HEK293 (cell line): Measurements from ENCODE around the gene FZR1.
A peak's percentile ranks its signal among the peaks of the same experiment; 100 is the strongest.
"Not testable (repeated sequence)": the region's sequence is repeated elsewhere in the genome, so short reads cannot be mapped to it uniquely, and the experiment has no call there.

Experiments used
- CTCF ChIA-PET: fragments of 350-600 bp; formaldehyde crosslinking; extraction: SDS; loops from one replicate; lab custom pipeline; 2021; ENCODE audit warnings: antibody characterized with exemption; lab: Yijun Ruan, JAX
- POLR2A ChIA-PET: fragments of 300-600 bp; formaldehyde crosslinking; extraction: SDS; loops from one replicate; lab custom pipeline; 2020; ENCODE audit warnings: antibody characterized with exemption, inconsistent platforms; lab: Yijun Ruan, JAX
- H3K27ac ChIP-seq: fragments of 200-500 bp; sonication (Bioruptor generic); 2 replicates; pipeline ENCODE4 v1.5.1; 2014; ENCODE audit warnings: low read depth, low read length, control low read depth, inconsistent platforms; ENCODE audit errors: extremely low read depth
- H3K36me3 ChIP-seq, 2 experiments: fragments of 200-500 bp in 1 of 2; sonication (Bioruptor generic) in 1 of 2; 1 replicate in 1 of 2; 2 replicates in 1 of 2; pipeline ENCODE4 v1.5.1; 2014 to 2017; ENCODE audit warnings: inconsistent platforms in 2 of 2, low read length in 2 of 2; ENCODE audit not compliant: control insufficient read depth in 2 of 2, insufficient read depth in 1 of 2
- H3K4me1 ChIP-seq: fragments of 200-500 bp; sonication (Bioruptor generic); 2 replicates; pipeline ENCODE4 v1.5.1; 2014; ENCODE audit warnings: mild to moderate bottlenecking, low read length, inconsistent platforms; ENCODE audit not compliant: control insufficient read depth, insufficient read depth
- H3K4me3 ChIP-seq: 2 replicates; pipeline ENCODE4 v1.5.1; 2011; ENCODE audit warnings: low read depth, mild to moderate bottlenecking, control low read depth, low read length, moderate library complexity
- H3K9me3 ChIP-seq: fragments of 200-500 bp; sonication (Bioruptor generic); 2 replicates; pipeline ENCODE4 v1.5.1; 2014; ENCODE audit warnings: low read depth, low read length, inconsistent platforms; ENCODE audit not compliant: control insufficient read depth, insufficient read depth
- KLF1 ChIP-seq: fragments of 450-650 bp; formaldehyde crosslinking; IDR thresholded peaks from 2 replicates; pipeline ENCODE4 v1.5.1; 2016; ENCODE audit warnings: missing biosample characterization, missing genetic modification characterization
- KLF8 ChIP-seq: fragments of 450-650 bp; formaldehyde crosslinking; IDR thresholded peaks from 2 replicates; pipeline ENCODE4 v1.5.1; 2016; ENCODE audit warnings: missing biosample characterization, missing genetic modification characterization
- KLF9 ChIP-seq: fragments of 450-650 bp; formaldehyde crosslinking; IDR thresholded peaks from 2 replicates; pipeline ENCODE4 v1.5.1; 2016; ENCODE audit warnings: missing biosample characterization, missing genetic modification characterization, low read depth
- ZNF112 ChIP-seq: fragments of 450-650 bp; formaldehyde crosslinking; IDR thresholded peaks from 2 replicates; pipeline ENCODE4 v1.5.0; 2017; ENCODE audit warnings: missing biosample characterization, missing genetic modification characterization
- ZNF121 ChIP-seq: fragments of 450-650 bp; formaldehyde crosslinking; IDR thresholded peaks from 2 replicates; pipeline ENCODE4 v1.5.1; 2016; ENCODE audit warnings: missing biosample characterization, missing genetic modification characterization
- ZNF391 ChIP-seq: fragments of 450-650 bp; formaldehyde crosslinking; IDR thresholded peaks from 2 replicates; pipeline ENCODE4 v1.5.1; 2016; ENCODE audit warnings: low read depth, missing biosample characterization, missing genetic modification characterization, borderline replicate concordance
- TF ChIP-seq, protein P1 (sequence below): fragments of 450-650 bp; formaldehyde crosslinking; IDR thresholded peaks from 2 replicates; pipeline ENCODE4 v1.5.1; 2017; ENCODE audit warnings: missing biosample characterization, missing genetic modification characterization
- TF ChIP-seq, protein P2 (sequence below): fragments of 450-650 bp; formaldehyde crosslinking; IDR thresholded peaks from 2 replicates; pipeline ENCODE4 v1.5.1; 2017; ENCODE audit warnings: missing biosample characterization, missing genetic modification characterization
- TF ChIP-seq, protein P3 (sequence below): fragments of 450-650 bp; formaldehyde crosslinking; IDR thresholded peaks from 2 replicates; pipeline ENCODE4 v1.5.1; 2017; ENCODE audit warnings: missing biosample characterization, missing genetic modification characterization

FZR1 gene

DNA sequence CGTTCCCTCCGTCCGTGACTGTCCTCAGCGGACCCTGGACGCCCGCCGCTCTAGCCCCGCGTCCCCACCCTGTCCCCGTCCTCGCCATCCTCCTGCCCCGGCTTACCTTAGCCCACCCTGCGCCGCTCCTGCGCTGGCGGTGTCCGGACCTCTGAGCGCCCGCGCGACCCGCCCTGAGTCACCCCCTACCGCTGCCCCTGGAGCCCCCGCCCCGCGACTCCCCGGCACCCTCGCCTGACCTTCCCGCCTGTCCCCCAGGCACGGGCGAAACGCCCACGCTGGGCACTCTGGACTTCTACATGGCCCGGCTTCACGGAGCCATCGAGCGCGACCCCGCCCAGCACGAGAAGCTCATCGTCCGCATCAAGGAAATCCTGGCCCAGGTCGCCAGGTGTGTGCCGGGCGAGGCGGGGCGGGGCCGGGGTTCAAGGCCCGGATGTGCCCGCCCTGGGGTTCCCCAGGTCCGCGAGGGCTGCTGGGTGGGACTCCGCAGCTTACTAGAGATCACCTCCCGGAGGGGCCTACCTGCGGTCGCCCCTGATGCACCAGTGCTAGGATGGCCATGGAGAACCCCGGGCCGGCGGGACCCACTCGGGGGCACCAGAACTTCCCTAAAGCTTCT lies 71.7 kb downstream of the FZR1 start:
- TF ChIP-seq ZNF112 (tag by site-specific recombination) (no peak), KLF8 (tag by site-specific recombination) (peak; percentile 54; the same call in 1 of the 2 replicates), KLF1 (peak; percentile 40; the same call in 1 of the 2 replicates)
- Histone ChIP-seq H3K27ac (no peak overlapping the region), H3K4me3 (no peak overlapping the region), H3K4me1 (no peaks in the 10 kb centered on the region), H3K36me3 (peaks cover 9 to 19% of the 10 kb centered on the region in 2 experiments; a peak in 2 of 3 replicates), H3K9me3 (no peaks in the 10 kb centered on the region)
- CTCF ChIA-PET: no interaction called here
- POLR2A ChIA-PET: interaction anchor here (0.6 kb wide), 1 partner anchor 23 kb away, joined by 7 read pairs; no protein-coding TSS in a partner anchor

DNA sequence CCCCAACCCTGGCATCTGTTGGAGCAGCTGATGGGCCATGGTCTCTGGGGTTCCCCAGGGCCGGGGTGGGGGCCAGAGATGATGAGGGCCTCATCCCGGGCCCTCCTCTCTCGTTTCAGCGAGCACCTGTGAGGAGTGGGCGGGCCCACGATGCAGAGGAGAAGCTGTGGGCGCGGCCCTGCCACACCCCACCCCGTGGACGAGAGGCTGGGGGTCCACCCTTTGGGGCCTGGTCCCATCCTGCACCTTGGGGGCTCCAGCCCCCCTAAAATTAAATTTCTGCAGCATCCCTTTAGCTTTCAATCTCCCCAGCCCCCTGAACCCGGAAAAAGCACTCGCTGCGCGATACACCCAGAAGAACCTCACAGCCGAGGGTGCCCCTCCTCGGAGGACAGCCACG lies 72.3 kb downstream of the FZR1 start:
- no peak overlapping the region for H3K4me3 ChIP-seq
- no peaks in the 10 kb centered on the region for H3K4me1 ChIP-seq
- no peak overlapping the region for H3K27ac ChIP-seq
- peaks cover 9 to 19% of the 10 kb centered on the region in 2 experiments; a peak in 2 of 3 replicates for H3K36me3 ChIP-seq
- POLR2A ChIA-PET: interaction anchor here (0.6 kb wide), 2 partner anchors 23 to 63 kb away, joined by 4 to 7 read pairs; no protein-coding TSS in a partner anchor
- H3K9me3 ChIP-seq: no peaks in the 10 kb centered on the region
- CTCF ChIA-PET: no interaction called here
- no peak for TF ChIP-seq ZNF391 (tag by site-specific recombination)
- TF ChIP-seq, protein P1, sequence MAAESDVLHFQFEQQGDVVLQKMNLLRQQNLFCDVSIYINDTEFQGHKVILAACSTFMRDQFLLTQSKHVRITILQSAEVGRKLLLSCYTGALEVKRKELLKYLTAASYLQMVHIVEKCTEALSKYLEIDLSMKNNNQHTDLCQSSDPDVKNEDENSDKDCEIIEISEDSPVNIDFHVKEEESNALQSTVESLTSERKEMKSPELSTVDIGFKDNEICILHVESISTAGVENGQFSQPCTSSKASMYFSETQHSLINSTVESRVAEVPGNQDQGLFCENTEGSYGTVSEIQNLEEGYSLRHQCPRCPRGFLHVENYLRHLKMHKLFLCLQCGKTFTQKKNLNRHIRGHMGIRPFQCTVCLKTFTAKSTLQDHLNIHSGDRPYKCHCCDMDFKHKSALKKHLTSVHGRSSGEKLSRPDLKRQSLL (tag by site-specific recombination): no peak
- peak; percentile 37; the same call in 1 of the 2 replicates for TF ChIP-seq KLF9 (tag by site-specific recombination)
- peak; percentile 78 for TF ChIP-seq KLF1

DNA sequence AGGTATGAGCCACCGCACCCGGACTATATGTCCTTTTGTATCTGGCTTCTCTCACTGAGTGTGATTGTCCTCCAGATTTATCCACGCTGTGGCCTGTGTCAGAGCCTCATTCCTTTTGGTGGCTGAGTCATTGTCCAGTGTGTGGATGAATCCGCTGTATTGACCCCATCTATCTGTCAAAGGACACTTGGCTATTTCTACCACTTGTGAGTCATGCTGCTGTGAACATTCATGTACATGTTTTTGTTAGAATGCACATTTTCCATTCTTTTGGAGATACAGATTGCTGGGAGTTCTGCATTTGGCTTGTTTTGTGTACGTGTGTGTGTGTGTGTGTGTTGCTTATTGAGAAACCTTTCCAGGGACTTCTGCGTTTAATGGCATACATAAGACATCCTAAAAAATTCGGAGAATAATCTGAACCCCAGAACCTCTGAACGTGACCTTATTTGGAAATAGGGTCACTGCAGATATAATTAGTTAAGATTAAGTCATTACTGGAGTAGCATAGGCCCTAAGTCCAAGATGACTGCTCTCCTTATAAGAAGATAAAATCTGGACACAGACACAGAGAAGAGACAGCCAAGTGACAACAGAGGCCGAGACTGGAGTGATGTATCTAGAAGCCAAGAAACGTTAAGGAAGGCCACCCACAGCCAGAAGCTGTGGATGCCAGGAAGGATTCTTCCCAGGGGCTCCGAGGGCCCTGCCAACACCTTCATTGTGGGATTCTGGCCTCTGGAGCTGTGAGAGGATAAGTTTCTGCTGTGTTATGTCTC lies 74.2 kb downstream of the FZR1 start:
- TF ChIP-seq, protein P2, sequence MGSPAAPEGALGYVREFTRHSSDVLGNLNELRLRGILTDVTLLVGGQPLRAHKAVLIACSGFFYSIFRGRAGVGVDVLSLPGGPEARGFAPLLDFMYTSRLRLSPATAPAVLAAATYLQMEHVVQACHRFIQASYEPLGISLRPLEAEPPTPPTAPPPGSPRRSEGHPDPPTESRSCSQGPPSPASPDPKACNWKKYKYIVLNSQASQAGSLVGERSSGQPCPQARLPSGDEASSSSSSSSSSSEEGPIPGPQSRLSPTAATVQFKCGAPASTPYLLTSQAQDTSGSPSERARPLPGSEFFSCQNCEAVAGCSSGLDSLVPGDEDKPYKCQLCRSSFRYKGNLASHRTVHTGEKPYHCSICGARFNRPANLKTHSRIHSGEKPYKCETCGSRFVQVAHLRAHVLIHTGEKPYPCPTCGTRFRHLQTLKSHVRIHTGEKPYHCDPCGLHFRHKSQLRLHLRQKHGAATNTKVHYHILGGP (tag by site-specific recombination): no peak
- TF ChIP-seq, protein P1 (tag by site-specific recombination): no peak
- TF ChIP-seq, protein P3, sequence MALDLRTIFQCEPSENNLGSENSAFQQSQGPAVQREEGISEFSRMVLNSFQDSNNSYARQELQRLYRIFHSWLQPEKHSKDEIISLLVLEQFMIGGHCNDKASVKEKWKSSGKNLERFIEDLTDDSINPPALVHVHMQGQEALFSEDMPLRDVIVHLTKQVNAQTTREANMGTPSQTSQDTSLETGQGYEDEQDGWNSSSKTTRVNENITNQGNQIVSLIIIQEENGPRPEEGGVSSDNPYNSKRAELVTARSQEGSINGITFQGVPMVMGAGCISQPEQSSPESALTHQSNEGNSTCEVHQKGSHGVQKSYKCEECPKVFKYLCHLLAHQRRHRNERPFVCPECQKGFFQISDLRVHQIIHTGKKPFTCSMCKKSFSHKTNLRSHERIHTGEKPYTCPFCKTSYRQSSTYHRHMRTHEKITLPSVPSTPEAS (tag by site-specific recombination): peak; percentile 33; the same call in 1 of the 2 replicates
- ChIA-PET CTCF (interaction anchor here (0.7 kb wide), 1 partner anchor 188 kb away, joined by 3 read pairs; no protein-coding TSS in a partner anchor), POLR2A (interaction anchor here (0.7 kb wide), 1 partner anchor 47 kb away, joined by 5 read pairs; no protein-coding TSS in a partner anchor)
- no peak overlapping the region for H3K27ac ChIP-seq
- peaks cover 5 to 13% of the 10 kb centered on the region in 2 experiments; a peak in 2 of 3 replicates for H3K36me3 ChIP-seq
- H3K9me3 ChIP-seq: no peaks in the 10 kb centered on the region
- no peaks in the 10 kb centered on the region for H3K4me1 ChIP-seq
- H3K4me3 ChIP-seq: no peak overlapping the region

DNA sequence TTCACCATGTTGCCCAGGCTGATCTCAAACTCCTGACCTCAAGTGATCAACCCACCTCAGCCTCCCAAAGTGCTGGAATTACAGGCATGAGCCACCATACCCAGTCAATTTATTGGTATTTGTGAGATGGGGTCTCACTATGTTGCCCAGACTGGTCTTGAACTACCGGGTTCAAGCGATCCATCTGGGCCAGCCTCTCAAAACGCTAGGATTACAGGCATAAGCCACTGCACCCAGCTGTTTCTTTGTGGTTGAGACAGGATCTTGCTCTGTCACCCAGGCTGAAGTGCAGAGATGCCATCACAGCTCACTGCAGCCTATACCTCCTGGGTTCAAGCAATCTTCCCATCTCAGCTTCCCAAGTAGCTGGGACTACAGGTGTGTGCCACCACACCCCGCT lies 75.7 kb downstream of the FZR1 start:
- ChIA-PET CTCF (interaction anchor here (0.9 kb wide), 1 partner anchor 27 kb away, joined by 3 read pairs; no protein-coding TSS in a partner anchor), POLR2A (interaction anchor here (0.6 to 1.3 kb wide), 3 partner anchors 11 to 30 kb away, joined by 3 to 4 read pairs (median 3); no protein-coding TSS in a partner anchor)
- H3K4me1 ChIP-seq, H3K9me3 ChIP-seq, H3K4me3 ChIP-seq, H3K36me3 ChIP-seq, H3K27ac ChIP-seq: not testable (repeated sequence)
- peak; percentile 60; the same call in 1 of the 2 replicates for TF ChIP-seq ZNF121 (tag by site-specific recombination)
